IMR-90 (cell line): Measurements from ENCODE around the gene ALAS1. TPM values are rescaled to one million over a fixed set of nuclear protein-coding genes. Genes with fewer than 3 reads are reported as not detected.

ENCODE experiments used
- ATAC-seq: fragments of 200-7000 bp; cut with Tn5 transposase; 2 replicates; pipeline ENCODE4 v1.9.1; 2020; ENCODE audit warnings: low read depth, mild to moderate bottlenecking, moderate library complexity
- BruUV-seq: library from RNA; stranded (reverse); fragments of 400-500 nt; replicated peaks from 2 replicates; lab custom pipeline; 2021; lab: Mats Ljungman, UMichigan
- CTCF ChIA-PET: fragments of 300-600 bp; formaldehyde crosslinking; extraction: SDS; loops from one replicate; lab custom pipeline; 2021; ENCODE audit warnings: antibody characterized with exemption; lab: Yijun Ruan, JAX
- POLR2A ChIA-PET: fragments of 300-600 bp; sonication (Branson Sonifier 250); formaldehyde crosslinking; loops from one replicate; lab custom pipeline; 2022; ENCODE audit warnings: antibody characterized with exemption; ENCODE audit not compliant: unreplicated experiment; lab: Charles Lee
- DNase-seq: peaks from one replicate; pipeline ENCODE4 v3.0.0; 2013
- H2AFZ ChIP-seq: replicated peaks from 2 replicates; pipeline ENCODE3; 2013; ENCODE audit warnings: low read length, mild to moderate bottlenecking; ENCODE audit not compliant: poor library complexity
- H2AK5ac ChIP-seq: 2 replicates; pipeline ENCODE4 v1.6.1; 2013; ENCODE audit warnings: low read depth, low read length, inconsistent platforms
- H2AK9ac ChIP-seq: replicated peaks from 2 replicates; pipeline ENCODE3; 2013; ENCODE audit warnings: mild to moderate bottlenecking, low read depth, low read length, moderate library complexity; ENCODE audit not compliant: poor library complexity
- H2BK120ac ChIP-seq: 2 replicates; pipeline ENCODE4 v1.6.1; 2013; ENCODE audit warnings: low read depth, low read length, inconsistent platforms
- H2BK15ac ChIP-seq: 3 replicates; pipeline ENCODE4 v1.6.1; 2013; ENCODE audit warnings: low read depth, low read length, inconsistent platforms
- H2BK20ac ChIP-seq: 2 replicates; pipeline ENCODE4 v1.6.1; 2013; ENCODE audit warnings: low read depth, mild to moderate bottlenecking, inconsistent platforms, low read length, moderate library complexity
- H2BK5ac ChIP-seq: 2 replicates; pipeline ENCODE4 v1.6.1; 2013; ENCODE audit warnings: mild to moderate bottlenecking, low read depth, low read length, inconsistent platforms; ENCODE audit not compliant: poor library complexity, severe bottlenecking
- H3K14ac ChIP-seq: replicated peaks from 2 replicates; pipeline ENCODE4 v1.6.1; 2013; ENCODE audit warnings: low read depth, low read length, inconsistent platforms
- H3K18ac ChIP-seq: 2 replicates; pipeline ENCODE4 v1.6.1; 2013; ENCODE audit warnings: low read depth, low read length, control low read depth
- H3K23ac ChIP-seq: 2 replicates; pipeline ENCODE4 v1.6.1; 2013; ENCODE audit warnings: low read depth, low read length, inconsistent platforms
- H3K27ac ChIP-seq: 2 replicates; pipeline ENCODE4 v1.5.1; 2013; ENCODE audit warnings: mild to moderate bottlenecking, control low read depth, low read length; ENCODE audit not compliant: insufficient read depth
- H3K27me3 ChIP-seq: 2 replicates; pipeline ENCODE4 v1.6.1; 2013; ENCODE audit warnings: low read length; ENCODE audit not compliant: control insufficient read depth, insufficient read depth
- H3K36me3 ChIP-seq: 2 replicates; pipeline ENCODE4 v1.6.1; 2013; ENCODE audit warnings: low read length, mixed read lengths; ENCODE audit not compliant: control insufficient read depth, insufficient read depth
- H3K4ac ChIP-seq: 2 replicates; pipeline ENCODE4 v1.6.1; 2013; ENCODE audit warnings: low read depth, low read length, inconsistent platforms
- H3K4me1 ChIP-seq: 2 replicates; pipeline ENCODE4 v1.6.1; 2013; ENCODE audit warnings: low read length, mixed read lengths; ENCODE audit not compliant: control insufficient read depth, insufficient read depth
- H3K4me2 ChIP-seq: 2 replicates; pipeline ENCODE4 v1.6.1; 2013; ENCODE audit warnings: low read depth, mild to moderate bottlenecking, control low read depth, low read length, moderate library complexity
- H3K4me3 ChIP-seq: 2 replicates; pipeline ENCODE4 v1.5.1; 2013; ENCODE audit warnings: low read depth, mild to moderate bottlenecking, control low read depth, low read length, moderate library complexity; ENCODE audit not compliant: insufficient read depth
- H3K56ac ChIP-seq: 2 replicates; pipeline ENCODE4 v1.6.1; 2013; ENCODE audit warnings: low read length, inconsistent platforms; ENCODE audit not compliant: insufficient read depth; ENCODE audit errors: extremely low read depth
- H3K79me1 ChIP-seq, 2 experiments: 2 replicates each; pipeline ENCODE4 v1.6.1; 2013; ENCODE audit warnings: low read length in 2 of 2, inconsistent platforms in 1 of 2, low read depth in 1 of 2
- H3K9ac ChIP-seq: 2 replicates; pipeline ENCODE4 v1.6.1; 2013; ENCODE audit warnings: low read depth, low read length, control low read depth
- H3K9me1 ChIP-seq: 2 replicates; pipeline ENCODE4 v1.6.1; 2013; ENCODE audit warnings: low read length, inconsistent platforms; ENCODE audit not compliant: insufficient read depth
- H3K9me3 ChIP-seq: 2 replicates; pipeline ENCODE4 v1.6.1; 2013; ENCODE audit warnings: low read length; ENCODE audit not compliant: control insufficient read depth, insufficient read depth
- H4K20me1 ChIP-seq: 2 replicates; pipeline ENCODE4 v1.6.1; 2013; ENCODE audit warnings: low read length, inconsistent platforms; ENCODE audit not compliant: insufficient read depth
- H4K5ac ChIP-seq: 2 replicates; pipeline ENCODE4 v1.6.1; 2013; ENCODE audit warnings: mild to moderate bottlenecking, low read depth, low read length, control low read depth
- H4K8ac ChIP-seq, 2 experiments: 2 replicates each; pipeline ENCODE4 v1.6.1; 2013; ENCODE audit warnings: low read depth in 2 of 2, low read length in 2 of 2, control low read depth in 1 of 2, inconsistent platforms in 1 of 2
- H4K91ac ChIP-seq: 2 replicates; pipeline ENCODE4 v1.6.1; 2013; ENCODE audit warnings: low read depth, low read length, inconsistent platforms; ENCODE audit not compliant: insufficient read depth
- FOS ChIP-seq: fragments of 150-350 bp; IDR thresholded peaks from 2 replicates; pipeline ENCODE4 v1.6.1; 2016; ENCODE audit warnings: low read depth, low read length
- MAFK ChIP-seq: IDR thresholded peaks from 2 replicates; pipeline ENCODE4 v1.6.1; 2012; ENCODE audit warnings: low read depth, low read length, improper control_type of control experiment
- WGBS, 2 experiments: methylation state at CpG; one replicate each; pipeline versions ENCODE4 v1.1.5 to v1.1.7; 2013; ENCODE audit warnings: missing lambda C conversion rate in 2 of 2; ENCODE audit not compliant: insufficient read length in 1 of 2; ENCODE audit errors: extremely low coverage in 2 of 2; 5-methylcytosine and 5-hydroxymethylcytosine counted together
- dilution Hi-C: fragments of 300-500 bp; cut with HindIII; formaldehyde crosslinking; loops from one replicate; pipeline ENCODE4 v1.14.3; 2018; ENCODE audit warnings: low sequenced_read_pairs; ENCODE audit not compliant: unreplicated experiment
- in situ Hi-C: fragments of 300-500 bp; cut with MboI; formaldehyde crosslinking; loops from 3 replicates; pipeline ENCODE4 v1.14.3; 2019; ENCODE audit warnings: low sequenced_read_pairs, inconsistent platforms, mixed read lengths
- intact Hi-C: fragments of 100-400 bp; cut with micrococcal nuclease; formaldehyde crosslinking; loops from 2 replicates; pipeline ENCODE4 v1.10.0; 2022
- polyA plus RNA-seq, 3 experiments: library from polyadenylated mRNA; depleted of rRNA; stranded (reverse); fragments of >200 nt; gene quantifications; 2 replicates each; pipeline ENCODE4 v1.2.3, GENCODE V29; 2012; ENCODE audit warnings: low replicate concordance in 1 of 3
- total RNA-seq: library from RNA; depleted of rRNA; stranded (reverse); fragments of >200 nt; gene quantifications from 2 replicates; pipeline ENCODE4 v1.2.3, GENCODE V29; 2012

The ALAS1 gene
- total and polyA plus RNA-seq, 2 of the 4 experiments (the other 2 are of a cell fraction) = 32.8 to 47.2 TPM

- Histone ChIP-seq H2BK20ac (no peak overlapping the region), H3K4me3 (no peak overlapping the region), H4K20me1 (no peaks in the 10 kb centered on the region), H2AK9ac (no peak overlapping the region), H3K23ac (no peak overlapping the region), H3K4me2 (no peak overlapping the region), H3K14ac (no peak overlapping the region), H2AK5ac (peak overlapping the region; percentile 19; the same call in 1 of the 2 replicates), H4K91ac (no peak overlapping the region), H3K9me3 (no peaks in the 10 kb centered on the region), H3K9me1 (peaks cover 9% of the 10 kb centered on the region; the same call in 1 of the 2 replicates), H3K27ac (no peak overlapping the region), H3K79me1 (peaks cover 26 to 45% of the 10 kb centered on the region in 2 experiments), H2AFZ (no peak overlapping the region), H2BK15ac (no peak overlapping the region), H3K9ac (no peak overlapping the region), H3K56ac (no peak overlapping the region), H3K4me1 (peaks cover 8% of the 10 kb centered on the region), H2BK5ac (no peak overlapping the region), H3K36me3 (peaks cover 1% of the 10 kb centered on the region; the same call in 1 of the 2 replicates), H4K5ac (no peak overlapping the region), H3K4ac (no peak overlapping the region), H3K18ac (no peak overlapping the region), H4K8ac (no peak overlapping the region), H3K27me3 (no peaks in the 10 kb centered on the region), H2BK120ac (no peak overlapping the region)
- ChIA-PET POLR2A (no interaction called here), CTCF (interaction anchor here (1.6 kb wide), 1 partner anchor 145 kb away, joined by 7 read pairs; no protein-coding TSS in a partner anchor)
- TF ChIP-seq MAFK (no peak), FOS (no peak)
- in situ Hi-C loops = no loop called here
- no peak for ATAC-seq
- intact Hi-C loops = no loop called here
- dilution Hi-C loops = no loop called here
- BruUV-seq = no TSS peak
- WGBS, 2 experiments = 98% methylated on average over 8 of the region's 8 CpGs; no CpG with 5 or more reads in 1 of the 2 experiments
- DNase-seq = no peak
These were observed 48.9 kb upstream of the ALAS1 start for GRCh38 chr3:52149021-52149420.
